ENCODE results near the gene NET1. TPM values are rescaled to one million over a fixed set of nuclear protein-coding genes. Genes with fewer than 3 reads are reported as not detected.
A peak's percentile ranks its signal among the peaks of the same experiment; 100 is the strongest.

NET1 gene
- total and polyA plus RNA-seq, 8 donors = 50.2 to 246 (median 84.6) TPM

- Histone ChIP-seq H3K27ac (peak overlapping the region in 3 of 5 donors; percentile 86 to 91 (median 88)), H3K36me3 (no peaks in the 10 kb centered on the region), H3K4me1 (peaks cover 3 to 25% (median 14%) of the 10 kb centered on the region in 4 donors), H3K27me3 (no peaks in the 10 kb centered on the region), H3K4me3 (peak overlapping the region; percentile 76 to 82 (median 78)), H3K9me3 (no peaks in the 10 kb centered on the region)
- DNase-seq = no peak
- 30 to 38% (median 34%) methylated on average over 3 of the region's 3 CpGs for WGBS, 5 donors
- intact Hi-C loops (cut with DNase I; ENCODE audit: low total_unique reads) = no loop called here
- TF ChIP-seq EP300 (IDR thresholded peaks at IDR 0.05) = no peak
- TF ChIP-seq POLR2AphosphoS5 (IDR thresholded peaks at IDR 0.05) = no peak
- no peak for TF ChIP-seq CTCF (IDR thresholded peaks at IDR 0.05)
These were observed 448 bp upstream of the NET1 start for GRCh38 chr10:5411941-5412276.

DNA sequence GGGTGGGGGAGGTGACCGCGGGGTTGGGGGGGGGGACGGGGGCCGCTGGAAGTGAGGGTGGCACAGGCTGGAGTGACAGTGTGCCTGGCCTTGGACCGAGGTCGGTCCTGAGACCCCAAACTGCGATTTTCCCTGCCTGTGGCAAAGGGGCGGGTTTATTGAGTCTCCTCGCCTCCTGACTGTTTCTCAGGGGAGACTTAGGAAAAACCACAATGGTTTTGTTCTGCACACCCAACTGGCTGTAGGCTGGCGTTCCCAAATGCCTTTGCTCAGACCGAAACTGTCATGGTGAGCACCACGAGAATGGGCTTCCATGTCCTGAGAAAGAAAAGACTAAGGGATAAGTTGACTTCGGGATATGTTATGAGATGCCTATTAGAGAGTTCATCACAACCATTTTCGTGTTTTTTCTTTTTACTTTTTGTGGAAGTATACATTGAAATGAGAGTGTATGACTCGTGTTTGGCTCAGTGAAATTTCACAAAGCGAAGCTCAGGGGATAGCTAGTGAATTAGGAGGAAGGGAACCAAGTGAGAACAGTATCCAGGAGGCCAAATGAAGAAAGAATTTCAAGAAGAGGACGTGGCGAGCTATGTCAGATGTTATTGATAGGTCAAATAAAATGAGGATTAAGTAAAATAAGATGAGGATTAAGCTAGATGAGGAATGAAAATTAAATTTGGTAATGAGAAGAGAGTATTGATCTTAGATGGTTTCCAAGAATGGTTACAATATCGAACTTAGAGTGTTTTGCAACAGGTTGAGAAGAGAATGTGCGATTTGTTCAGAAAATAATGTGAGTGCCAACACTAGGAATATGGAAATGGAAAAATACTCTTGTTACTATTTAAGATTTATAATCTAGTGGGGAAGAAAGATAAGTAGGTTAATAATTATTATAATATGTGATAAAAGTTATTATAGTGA lies 918 bp downstream of the NET1 start:
- Histone ChIP-seq H3K27ac (peak overlapping the region; percentile 85 to 91 (median 88)), H3K36me3 (no peaks in the 10 kb centered on the region), H3K9me3 (peaks cover 0 to 3% (median under 1%) of the 10 kb centered on the region in 4 donors), H3K4me3 (peak overlapping the region; percentile 76 to 82 (median 78)), H3K4me1 (peaks cover 3 to 25% (median 14%) of the 10 kb centered on the region in 4 donors), H3K27me3 (no peaks in the 10 kb centered on the region)
- 8 to 16% (median 13%) methylated on average over 16 to 20 of the region's 20 CpGs for WGBS, 5 donors
- no peak for TF ChIP-seq CTCF (IDR thresholded peaks at IDR 0.05)
- TF ChIP-seq POLR2A (IDR thresholded peaks at IDR 0.05) = no peak
- no peak for TF ChIP-seq POLR2AphosphoS5 (IDR thresholded peaks at IDR 0.05)
- no peak for TF ChIP-seq EP300 (IDR thresholded peaks at IDR 0.05)
- peak in 1 of 2 donors; percentile 54 for DNase-seq
- intact Hi-C loops (cut with DNase I; ENCODE audit: low total_unique reads) = no loop called here

DNA sequence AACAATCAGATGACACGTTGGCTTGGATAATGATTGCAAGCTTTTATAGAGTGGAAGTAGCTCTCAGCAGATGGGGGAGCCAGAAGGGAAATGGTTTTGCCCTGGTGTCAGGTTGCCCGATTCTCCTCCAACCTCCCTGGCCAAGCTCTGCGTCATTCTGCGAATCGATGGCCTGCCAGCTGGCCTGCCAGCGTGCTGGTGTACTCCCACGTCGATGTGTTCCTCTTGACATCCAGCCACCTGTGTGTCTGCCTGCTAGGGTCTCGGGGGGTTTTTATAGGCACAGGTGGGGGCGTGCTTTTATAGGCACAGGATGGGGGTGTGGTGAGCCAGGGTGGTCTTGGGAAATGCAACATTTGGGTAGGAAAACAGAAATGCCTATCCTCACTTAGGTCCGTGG lies 4.6 kb downstream of the NET1 start:
- 87 to 95% (median 93%) methylated on average over 11 of the region's 11 CpGs for WGBS, 5 donors
- no peak overlapping the region for H3K4me3 ChIP-seq
- peaks cover 3 to 23% (median 13%) of the 10 kb centered on the region in 4 donors for H3K4me1 ChIP-seq
- TF ChIP-seq CTCF (IDR thresholded peaks at IDR 0.05) = no peak
- TF ChIP-seq POLR2A (IDR thresholded peaks at IDR 0.05) = no peak
- TF ChIP-seq POLR2AphosphoS5 (IDR thresholded peaks at IDR 0.05) = no peak
- TF ChIP-seq EP300 (IDR thresholded peaks at IDR 0.05) = no peak
- H3K27ac ChIP-seq = no peak overlapping the region
- DNase-seq = no peak
- H3K36me3 ChIP-seq = no peaks in the 10 kb centered on the region
- H3K27me3 ChIP-seq = no peaks in the 10 kb centered on the region
- intact Hi-C loops (cut with DNase I; ENCODE audit: low total_unique reads) = no loop called here
- peaks cover 0 to 13% (median 5%) of the 10 kb centered on the region in 4 donors for H3K9me3 ChIP-seq

DNA sequence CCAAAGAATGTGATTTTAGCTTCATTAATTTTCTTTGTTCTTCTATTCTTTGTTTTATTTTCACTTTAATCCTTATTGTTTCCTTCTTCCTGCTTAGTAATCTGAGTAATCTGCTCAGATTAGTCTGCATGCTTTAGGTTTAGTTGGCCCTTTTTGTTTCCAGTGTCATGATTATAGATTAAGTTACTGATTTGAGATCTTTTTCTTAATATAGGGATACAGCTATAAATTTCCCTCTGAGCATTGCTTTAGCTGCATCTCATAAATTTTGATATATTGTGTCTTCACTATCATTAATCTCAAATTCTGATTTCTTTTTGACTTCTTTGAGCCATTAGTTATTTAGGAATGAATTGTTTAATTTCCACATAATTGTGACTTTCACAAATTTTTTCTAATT lies 6.2 kb downstream of the NET1 start:
- Histone ChIP-seq H3K36me3 (no peaks in the 10 kb centered on the region), H3K4me3 (no peak overlapping the region), H3K9me3 (peaks cover 0 to 13% (median 5%) of the 10 kb centered on the region in 4 donors), H3K27me3 (no peaks in the 10 kb centered on the region), H3K4me1 (peaks cover 0 to 15% (median 10%) of the 10 kb centered on the region in 4 donors), H3K27ac (no peak overlapping the region)
- intact Hi-C loops (cut with DNase I; ENCODE audit: low total_unique reads) = no loop called here
- DNase-seq = no peak
- no peak for TF ChIP-seq CTCF (IDR thresholded peaks at IDR 0.05)
- TF ChIP-seq EP300 (IDR thresholded peaks at IDR 0.05) = no peak
- no peak for TF ChIP-seq POLR2AphosphoS5 (IDR thresholded peaks at IDR 0.05)
- no peak for TF ChIP-seq POLR2A (IDR thresholded peaks at IDR 0.05)

Measured in stomach (tissue), 9 donors.